ENCODE measurements around the gene DDX47.

- TF ChIP-seq CTCF (conservative IDR thresholded peaks at IDR 0.05) (no peak), EZH2 (IDR thresholded peaks at IDR 0.05; ENCODE audit: low read depth) (no peak)
These were observed 26.2 kb upstream of the DDX47 start for GRCh38 chr12:12786706-12787601.
